Embryonic facial prominence (tissue), 1 donor: ENCODE measurements around the gene YARS1.

Source experiments
- DNase-seq: peaks from one replicate; pipeline ENCODE4 v3.0.0-alpha.2; 2016; ENCODE audit errors: extremely low spot score

Gene YARS1

DNA sequence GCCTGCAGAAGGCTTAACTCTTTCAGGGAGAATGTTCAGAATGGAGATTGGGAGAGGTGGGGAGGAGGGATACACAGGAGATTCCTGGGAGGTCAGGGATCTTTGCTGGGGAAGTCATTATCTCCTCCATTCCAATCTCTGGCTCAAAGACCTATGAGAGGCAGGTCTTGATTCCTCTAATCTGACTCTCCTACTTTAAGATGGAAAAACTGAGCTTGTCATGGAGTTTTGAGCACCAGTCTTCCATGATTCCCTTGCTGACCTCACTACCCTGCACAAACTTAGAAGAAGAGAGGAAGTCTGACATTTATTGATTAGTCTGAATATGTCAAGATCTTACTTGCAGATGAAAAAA is 73.1 kb downstream of the YARS1 start:
- no peak for DNase-seq

GRCh38 chr1:32743380-32744070 is 73.6 kb downstream of the YARS1 start:
- DNase-seq = no peak

- no peak for DNase-seq
Observed at GRCh38 chr1:32742956-32743355, 74.2 kb downstream of the YARS1 start.

DNA sequence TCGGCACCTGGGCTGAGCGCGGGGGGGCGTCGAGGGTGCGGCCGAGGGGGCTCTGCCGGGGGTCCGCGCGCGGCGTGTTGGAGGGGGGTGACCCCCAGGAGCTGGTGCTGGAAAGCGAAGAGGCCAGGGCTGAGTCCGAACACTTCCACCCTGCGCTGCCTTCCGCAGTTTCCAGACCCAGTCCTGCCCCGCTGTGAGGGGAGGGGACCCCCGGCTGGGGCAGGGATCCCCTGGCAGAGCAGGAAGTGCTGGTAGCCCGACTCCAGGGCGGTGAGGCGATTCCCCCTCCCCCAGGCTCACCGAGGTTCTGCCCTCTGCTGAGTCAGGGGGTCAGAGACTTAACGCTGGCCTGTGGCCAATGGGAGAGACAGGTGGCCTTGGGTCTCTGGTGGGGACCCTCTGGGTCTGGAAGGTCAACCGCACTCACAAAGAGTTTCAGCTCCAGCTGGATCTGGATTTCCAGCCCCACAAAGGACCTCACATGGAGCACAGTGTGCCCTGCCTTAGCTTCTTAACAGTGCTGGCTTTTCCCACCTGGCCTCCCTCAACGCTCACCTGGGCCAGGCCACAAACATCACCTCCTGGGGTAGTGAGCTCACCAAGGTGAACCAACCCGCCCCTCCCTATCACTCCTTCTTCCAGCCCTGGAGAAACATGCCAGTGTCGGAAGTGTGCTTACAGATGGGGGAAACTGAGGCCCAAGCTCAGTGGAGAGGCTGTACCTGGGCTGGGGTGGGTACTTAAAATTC is 74.8 kb downstream of the YARS1 start:
- DNase-seq = no peak

DNA sequence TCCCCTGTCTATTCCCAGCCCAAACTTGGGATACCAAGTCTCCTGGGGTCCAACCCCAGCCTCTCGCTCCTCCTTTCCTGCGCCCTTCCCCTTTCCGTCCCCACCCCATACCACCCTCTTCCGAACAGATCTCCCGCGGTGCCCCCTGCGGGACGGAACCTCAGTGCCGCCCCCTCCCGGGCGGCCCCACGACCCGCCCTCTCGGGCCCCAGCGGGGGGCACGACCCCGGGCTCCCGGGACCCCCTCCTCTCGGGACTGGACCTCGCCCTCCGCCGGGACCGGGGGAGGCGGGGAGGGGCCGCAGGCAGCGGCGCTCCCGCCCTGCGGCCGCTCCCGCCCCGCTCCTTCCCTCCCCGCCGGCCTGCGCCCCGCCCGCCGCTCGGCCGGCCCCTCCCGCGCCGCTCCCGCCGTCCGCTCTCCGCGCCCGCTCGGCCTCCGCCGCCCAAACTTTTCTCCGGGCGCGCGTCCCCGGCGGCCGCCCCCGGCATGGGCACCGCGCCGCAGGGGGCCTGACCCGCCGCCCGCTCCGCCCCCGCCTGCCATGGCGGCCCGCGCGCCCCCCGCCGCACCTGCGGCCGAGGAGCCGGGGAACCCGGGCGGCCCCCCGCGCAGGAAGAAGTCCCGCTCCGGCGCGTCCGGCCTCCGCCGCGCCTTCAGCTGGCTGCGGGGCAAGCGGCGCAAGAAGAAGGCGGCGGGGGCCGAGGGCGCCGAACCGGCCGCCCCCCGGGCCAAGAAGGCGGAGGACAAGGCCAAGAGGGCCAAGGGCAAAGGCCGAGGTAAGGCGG is 75.6 kb downstream of the YARS1 start:
- no peak for DNase-seq

- no peak for DNase-seq
Observed at GRCh38 chr1:32741059-32741412, 76.1 kb downstream of the YARS1 start.

GRCh38 chr1:32736812-32737791 is 80.1 kb downstream of the YARS1 start:
- DNase-seq = no peak

DNA sequence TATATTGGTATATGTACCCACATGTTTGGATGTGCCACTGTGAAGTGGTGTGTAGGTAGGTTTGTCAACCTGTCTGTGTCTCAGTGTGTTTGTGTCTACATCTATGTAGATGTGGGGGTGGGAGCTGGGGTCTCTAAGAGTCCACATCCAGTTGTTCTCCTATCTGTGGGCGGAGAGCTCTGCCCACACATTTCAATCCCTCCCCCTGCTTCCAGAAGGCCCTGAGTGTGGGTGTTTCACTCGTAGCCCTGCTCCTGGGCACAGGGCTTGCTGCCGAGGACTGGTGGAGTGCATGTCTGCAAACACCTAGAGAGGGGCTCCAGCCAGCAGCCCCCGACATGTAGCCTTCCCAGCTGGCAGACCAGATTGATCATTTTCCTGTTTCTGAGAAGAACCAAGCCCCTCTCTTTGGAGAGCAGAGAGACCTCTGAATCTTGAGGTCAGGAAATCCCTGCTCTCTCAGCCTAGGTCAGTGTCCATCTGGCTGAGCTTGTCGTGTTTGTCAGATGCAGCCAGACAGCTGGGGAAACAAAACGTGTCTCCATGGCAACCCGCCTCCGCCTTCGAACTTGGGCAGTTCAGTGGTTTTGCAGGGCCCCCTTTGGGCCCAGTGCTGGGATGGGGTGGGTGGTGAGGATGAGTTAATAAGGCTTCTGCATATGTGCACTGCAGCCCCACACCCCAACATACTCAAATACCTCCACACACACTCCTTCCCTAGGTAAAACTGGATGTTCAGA is 83.4 kb downstream of the YARS1 start:
- DNase-seq = no peak

DNA sequence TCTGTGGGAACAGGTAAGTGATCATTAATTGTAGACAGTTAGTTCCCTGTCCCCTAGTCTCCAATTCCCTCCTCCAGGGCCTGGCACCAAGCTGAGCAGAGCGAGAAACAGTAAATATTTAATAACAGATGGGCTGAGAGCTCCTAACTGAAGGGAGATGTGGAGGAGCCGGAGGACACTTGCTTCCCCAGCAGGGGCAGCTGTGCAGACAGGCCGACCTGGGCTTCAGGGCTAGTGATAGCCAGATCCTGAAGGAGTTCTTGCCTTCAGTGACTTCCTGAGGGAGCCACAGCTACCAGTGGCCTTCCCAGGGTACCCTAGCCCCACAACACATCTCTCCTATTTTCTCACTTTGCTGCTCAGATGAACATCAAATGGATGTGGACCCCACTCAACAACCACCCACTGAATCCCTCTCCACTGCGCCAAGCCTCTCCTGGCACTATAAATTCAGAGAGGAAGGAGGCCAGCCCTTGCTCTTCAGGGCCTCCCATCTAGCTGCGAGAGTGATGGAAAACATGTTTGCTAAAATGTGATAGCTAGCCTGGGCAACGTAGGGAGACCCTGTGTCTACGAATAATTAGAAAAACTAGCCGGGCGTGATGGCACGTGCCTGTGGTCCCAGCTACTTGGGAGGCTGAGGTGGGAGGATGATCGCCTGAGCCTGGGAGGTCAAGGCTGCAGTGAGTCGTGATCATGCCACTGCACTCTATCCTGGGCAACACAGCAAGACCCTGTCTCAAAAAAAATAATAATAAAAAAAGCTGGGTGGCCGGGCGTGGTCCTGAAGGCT is 87.7 kb downstream of the YARS1 start:
- DNase-seq = no peak

GRCh38 chr1:32728413-32729077 is 88.6 kb downstream of the YARS1 start:
- DNase-seq = no peak

DNA sequence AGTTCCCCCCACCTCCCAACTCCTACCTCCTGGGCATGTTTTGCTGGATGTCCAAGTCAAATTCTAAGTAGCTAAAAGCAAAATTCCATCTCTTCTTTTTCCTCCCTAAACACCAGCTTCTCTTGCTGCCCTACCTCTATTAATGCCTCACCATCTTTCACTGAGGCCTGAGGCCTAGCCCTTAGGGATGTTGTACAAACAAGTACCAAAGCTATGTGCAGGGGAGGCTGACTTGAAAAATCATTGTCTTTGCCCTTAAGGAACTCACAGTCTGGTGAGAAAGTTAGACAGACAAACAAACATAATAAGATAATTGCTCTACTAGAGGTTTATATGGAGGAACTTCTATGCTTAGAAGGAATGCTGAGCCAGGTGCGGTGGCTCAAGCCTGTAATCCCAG is 89.3 kb downstream of the YARS1 start:
- DNase-seq = no peak

DNA sequence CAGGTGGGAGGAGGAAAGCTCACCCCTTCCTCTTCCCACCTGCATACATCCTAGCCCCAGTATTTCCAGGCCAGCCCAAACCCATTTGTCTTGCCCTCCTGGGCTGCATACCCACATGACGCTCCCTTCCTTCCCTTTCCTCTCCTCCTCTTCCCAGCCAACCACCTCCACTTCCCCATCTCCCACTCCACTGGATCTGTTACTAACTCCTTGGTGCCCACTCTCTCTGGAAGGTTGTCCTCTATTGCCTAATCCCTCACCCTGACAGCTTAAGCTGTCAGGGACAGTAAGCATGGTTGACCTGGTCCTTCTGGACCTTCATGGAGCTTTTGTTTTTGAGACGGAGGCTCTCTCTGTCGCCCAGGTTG is 91.6 kb downstream of the YARS1 start:
- DNase-seq = no peak
